GM12875 (cell line): ENCODE data around the gene LDHB.

Source experiments
- H3K4me3 ChIP-seq: one replicate; pipeline ENCODE4 v1.5.1; 2011; ENCODE audit warnings: low read depth, low read length, control low read depth
- TF ChIP-seq, protein P1 (sequence below): IDR thresholded peaks from 2 replicates; pipeline ENCODE4 v1.5.1; 2011; ENCODE audit warnings: low read depth, mild to moderate bottlenecking, control low read depth, inconsistent platforms, low read length, moderate library complexity, borderline replicate concordance; ENCODE audit not compliant: insufficient read depth

Gene LDHB

DNA sequence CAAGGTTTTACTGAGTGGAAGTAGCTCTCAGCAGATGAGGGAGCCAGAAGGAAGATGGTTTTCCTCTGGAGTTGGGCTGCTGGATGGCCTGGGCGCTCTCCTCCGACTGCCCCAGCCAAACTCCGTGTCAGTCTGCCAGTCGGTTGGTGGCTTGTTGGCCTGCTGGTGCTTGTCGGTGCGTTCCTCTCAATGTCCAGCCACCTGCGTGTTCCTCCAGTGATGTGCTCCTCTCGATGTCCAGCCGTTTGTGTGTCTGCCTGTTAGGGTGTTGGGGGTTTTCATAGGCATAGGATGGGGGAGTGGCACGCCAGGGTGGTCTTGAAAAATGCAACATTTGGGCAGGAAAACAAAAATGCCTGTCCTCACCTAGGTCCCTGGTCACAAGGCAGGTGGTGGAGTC, 37.0 kb upstream of the LDHB start:
- TF ChIP-seq, protein P1, sequence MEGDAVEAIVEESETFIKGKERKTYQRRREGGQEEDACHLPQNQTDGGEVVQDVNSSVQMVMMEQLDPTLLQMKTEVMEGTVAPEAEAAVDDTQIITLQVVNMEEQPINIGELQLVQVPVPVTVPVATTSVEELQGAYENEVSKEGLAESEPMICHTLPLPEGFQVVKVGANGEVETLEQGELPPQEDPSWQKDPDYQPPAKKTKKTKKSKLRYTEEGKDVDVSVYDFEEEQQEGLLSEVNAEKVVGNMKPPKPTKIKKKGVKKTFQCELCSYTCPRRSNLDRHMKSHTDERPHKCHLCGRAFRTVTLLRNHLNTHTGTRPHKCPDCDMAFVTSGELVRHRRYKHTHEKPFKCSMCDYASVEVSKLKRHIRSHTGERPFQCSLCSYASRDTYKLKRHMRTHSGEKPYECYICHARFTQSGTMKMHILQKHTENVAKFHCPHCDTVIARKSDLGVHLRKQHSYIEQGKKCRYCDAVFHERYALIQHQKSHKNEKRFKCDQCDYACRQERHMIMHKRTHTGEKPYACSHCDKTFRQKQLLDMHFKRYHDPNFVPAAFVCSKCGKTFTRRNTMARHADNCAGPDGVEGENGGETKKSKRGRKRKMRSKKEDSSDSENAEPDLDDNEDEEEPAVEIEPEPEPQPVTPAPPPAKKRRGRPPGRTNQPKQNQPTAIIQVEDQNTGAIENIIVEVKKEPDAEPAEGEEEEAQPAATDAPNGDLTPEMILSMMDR, result no peak
- no peak overlapping the region for H3K4me3 ChIP-seq

DNA sequence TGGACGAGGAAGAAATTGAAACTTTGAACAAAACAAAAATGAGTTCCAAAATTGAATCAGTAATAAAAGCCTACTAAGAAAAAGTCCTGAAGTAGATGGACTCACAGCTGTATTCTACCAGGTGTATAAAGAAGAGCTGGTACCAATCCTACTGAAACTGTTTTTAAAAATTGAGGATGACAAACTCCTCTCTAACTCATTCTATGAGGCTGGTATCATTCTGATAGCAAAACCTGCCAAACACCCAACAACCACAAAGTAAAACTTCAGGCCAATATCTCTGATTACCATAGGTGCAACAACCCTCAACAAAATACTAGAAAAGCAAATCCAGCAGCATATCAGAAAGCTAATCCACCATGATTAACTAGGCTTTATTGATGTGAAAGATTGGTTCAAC, 33.9 kb upstream of the LDHB start:
- no peak overlapping the region for H3K4me3 ChIP-seq
- TF ChIP-seq, protein P1, result no peak

GRCh38 chr12:21690704-21691368, 33.2 kb upstream of the LDHB start:
- TF ChIP-seq, protein P1, result no peak
- H3K4me3 ChIP-seq, result no peak overlapping the region

DNA sequence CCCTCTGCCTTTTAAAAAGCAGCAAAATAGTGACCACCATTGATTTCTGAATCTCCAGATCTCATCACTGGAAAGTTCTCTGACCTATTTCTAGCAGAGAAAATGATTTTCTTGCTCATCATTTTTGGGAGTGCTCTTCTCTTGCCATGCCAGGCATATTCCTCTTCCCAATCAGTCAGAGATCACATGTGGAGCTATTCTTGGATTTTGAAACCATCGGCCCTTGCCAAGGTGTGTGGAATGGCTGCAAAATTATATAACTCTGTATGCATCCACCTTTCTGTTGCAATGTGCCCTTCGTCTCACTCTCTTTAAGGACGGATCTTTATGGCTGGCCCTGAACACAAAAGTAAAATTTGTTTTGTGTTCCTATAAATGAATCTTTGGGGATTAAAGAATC, 25.5 kb upstream of the LDHB start:
- H3K4me3 ChIP-seq, result no peak overlapping the region
- TF ChIP-seq, protein P1, result no peak

DNA sequence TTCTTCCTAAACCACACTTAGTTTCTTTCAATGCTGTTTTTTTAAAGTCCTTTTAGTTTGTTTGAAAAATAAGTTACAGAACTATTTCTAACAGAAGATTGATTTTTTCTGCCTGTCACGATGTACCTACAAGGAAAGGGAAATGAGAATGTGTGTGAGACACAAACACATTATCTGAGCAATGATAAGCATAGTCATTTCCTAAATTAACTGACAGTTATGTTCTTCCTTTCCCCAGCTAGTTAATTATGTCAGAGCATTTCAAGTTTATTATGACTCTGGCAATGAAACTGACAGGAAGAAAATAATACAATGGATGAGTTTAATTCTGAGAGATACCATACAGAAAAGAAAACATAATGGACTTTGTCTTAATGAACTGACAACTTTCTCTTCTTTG, 21.3 kb upstream of the LDHB start:
- TF ChIP-seq, protein P1, result no peak
- H3K4me3 ChIP-seq, result no peak overlapping the region

DNA sequence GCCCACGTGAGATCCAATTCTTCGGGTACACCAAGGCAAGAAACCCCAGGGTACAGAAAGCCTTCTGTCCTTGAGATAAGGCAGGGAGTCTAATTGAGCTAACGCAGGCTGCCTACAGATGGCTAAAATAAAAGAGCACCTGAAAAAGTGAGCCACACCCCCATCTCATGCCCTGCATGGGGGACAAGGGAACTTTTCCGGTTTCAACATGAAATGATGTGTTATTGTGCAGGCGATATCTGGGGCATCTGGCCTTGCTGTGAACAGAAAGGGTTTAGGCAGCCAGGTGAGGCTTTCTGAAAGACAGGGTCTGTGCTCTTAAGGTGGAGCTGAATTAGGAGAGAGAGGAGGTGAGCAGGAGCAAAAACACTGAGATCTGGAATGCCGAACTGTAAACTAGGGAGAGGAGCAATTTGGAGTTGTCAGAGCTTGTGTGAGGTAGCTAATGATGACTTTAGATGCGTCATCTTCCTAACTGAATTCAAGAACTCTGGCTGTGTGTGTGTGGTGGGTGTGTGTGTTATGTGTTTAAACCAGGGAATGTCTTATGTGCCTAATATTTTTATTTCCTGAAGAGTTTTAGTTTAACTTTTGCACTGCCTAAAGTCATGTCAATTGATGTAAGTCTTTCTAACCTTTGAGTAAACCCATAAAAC, 20.1 kb upstream of the LDHB start:
- H3K4me3 ChIP-seq, result no peak overlapping the region
- TF ChIP-seq, protein P1, result no peak

- TF ChIP-seq, protein P1, result no peak
- no peak overlapping the region for H3K4me3 ChIP-seq
These were observed 19.6 kb upstream of the LDHB start for GRCh38 chr12:21677204-21677603.
